ENCODE measurements around the gene ZNF124. TPM values are rescaled to one million over a fixed set of nuclear protein-coding genes. Genes with fewer than 3 reads are reported as not detected.

ZNF124 gene
- total and polyA plus RNA-seq, 2 experiments from 2014 or later: 23.2 to 43.9 TPM

DNA sequence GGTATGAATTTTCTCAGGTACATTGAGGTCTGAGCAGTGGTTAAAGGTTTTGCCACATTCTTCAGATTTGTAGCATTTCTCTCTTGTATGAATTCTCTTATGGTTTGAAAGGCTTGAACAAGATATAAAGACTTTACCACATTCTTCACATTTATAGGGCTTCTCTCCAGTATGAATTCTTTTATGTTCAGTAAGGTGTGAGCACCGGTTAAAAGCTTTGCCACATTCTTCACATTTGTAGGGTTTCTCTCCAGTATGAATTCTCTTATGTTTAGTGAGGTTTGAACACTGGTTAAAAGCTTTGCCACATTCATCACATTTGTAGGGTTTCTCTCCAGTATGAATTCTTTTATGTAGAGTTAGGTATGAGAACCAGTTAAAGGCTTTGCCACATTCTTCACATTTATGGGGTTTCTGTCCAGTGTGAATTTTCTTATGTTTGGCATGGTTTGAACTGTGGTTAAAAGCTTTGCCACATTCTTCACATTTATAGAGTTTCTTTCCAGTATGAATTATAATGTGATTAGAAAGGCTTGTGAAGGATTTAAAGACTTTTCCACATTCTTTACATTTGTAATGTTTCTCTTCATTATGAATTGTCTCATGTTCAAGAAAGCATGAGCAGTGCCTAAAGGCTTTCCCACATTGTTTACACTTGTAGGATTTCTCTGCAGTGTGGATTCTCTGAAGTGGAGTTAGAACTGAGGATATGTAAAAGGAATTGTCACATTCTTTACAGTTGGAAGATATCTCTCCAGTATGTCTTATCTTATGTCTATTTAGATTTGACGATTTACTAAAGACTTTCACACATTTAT is 18.4 kb upstream of the ZNF124 start:
- Mint-ChIP-seq H3K9me3 (peaks cover 59% of the 10 kb centered on the region), H3K4me3 (no peak overlapping the region), H3K36me3 (ENCODE audit: low read depth) (peaks cover 83% of the 10 kb centered on the region), H3K27ac (no peak overlapping the region), H3K27me3 (ENCODE audit: insufficient read depth, low read depth, poor library complexity) (no peaks in the 10 kb centered on the region), H3K4me1 (no peaks in the 10 kb centered on the region)
- Histone ChIP-seq H4K20me1 (replicated peaks; ENCODE audit: insufficient read depth) (no peaks in the 10 kb centered on the region), H3K27me3 (ENCODE audit: insufficient read depth) (no peaks in the 10 kb centered on the region), H3K27ac (ENCODE audit: low read depth) (no peak overlapping the region), H3K4me1 (ENCODE audit: insufficient read depth) (no peaks in the 10 kb centered on the region), H3F3A (replicated peaks; ENCODE audit: low read depth) (no peaks in the 10 kb centered on the region), H3K4me2 (no peak overlapping the region), H3K4me3 (no peak overlapping the region), H3K9me2 (ENCODE audit: insufficient read depth) (no peaks in the 10 kb centered on the region), H3K36me3 (ENCODE audit: insufficient read depth) (peaks cover 49% of the 10 kb centered on the region), H3K79me2 (replicated peaks; ENCODE audit: insufficient read depth) (no peaks in the 10 kb centered on the region), H2AFZ (no peak overlapping the region)
- no peak for TF ChIP-seq EZH2 (IDR thresholded peaks at IDR 0.05; ENCODE audit: low read depth, unreplicated experiment)
- TF ChIP-seq, protein P1, sequence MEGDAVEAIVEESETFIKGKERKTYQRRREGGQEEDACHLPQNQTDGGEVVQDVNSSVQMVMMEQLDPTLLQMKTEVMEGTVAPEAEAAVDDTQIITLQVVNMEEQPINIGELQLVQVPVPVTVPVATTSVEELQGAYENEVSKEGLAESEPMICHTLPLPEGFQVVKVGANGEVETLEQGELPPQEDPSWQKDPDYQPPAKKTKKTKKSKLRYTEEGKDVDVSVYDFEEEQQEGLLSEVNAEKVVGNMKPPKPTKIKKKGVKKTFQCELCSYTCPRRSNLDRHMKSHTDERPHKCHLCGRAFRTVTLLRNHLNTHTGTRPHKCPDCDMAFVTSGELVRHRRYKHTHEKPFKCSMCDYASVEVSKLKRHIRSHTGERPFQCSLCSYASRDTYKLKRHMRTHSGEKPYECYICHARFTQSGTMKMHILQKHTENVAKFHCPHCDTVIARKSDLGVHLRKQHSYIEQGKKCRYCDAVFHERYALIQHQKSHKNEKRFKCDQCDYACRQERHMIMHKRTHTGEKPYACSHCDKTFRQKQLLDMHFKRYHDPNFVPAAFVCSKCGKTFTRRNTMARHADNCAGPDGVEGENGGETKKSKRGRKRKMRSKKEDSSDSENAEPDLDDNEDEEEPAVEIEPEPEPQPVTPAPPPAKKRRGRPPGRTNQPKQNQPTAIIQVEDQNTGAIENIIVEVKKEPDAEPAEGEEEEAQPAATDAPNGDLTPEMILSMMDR (conservative IDR thresholded peaks at IDR 0.05; ENCODE audit: low read depth in 2 of 2): no peak
- TF ChIP-seq, protein P2, sequence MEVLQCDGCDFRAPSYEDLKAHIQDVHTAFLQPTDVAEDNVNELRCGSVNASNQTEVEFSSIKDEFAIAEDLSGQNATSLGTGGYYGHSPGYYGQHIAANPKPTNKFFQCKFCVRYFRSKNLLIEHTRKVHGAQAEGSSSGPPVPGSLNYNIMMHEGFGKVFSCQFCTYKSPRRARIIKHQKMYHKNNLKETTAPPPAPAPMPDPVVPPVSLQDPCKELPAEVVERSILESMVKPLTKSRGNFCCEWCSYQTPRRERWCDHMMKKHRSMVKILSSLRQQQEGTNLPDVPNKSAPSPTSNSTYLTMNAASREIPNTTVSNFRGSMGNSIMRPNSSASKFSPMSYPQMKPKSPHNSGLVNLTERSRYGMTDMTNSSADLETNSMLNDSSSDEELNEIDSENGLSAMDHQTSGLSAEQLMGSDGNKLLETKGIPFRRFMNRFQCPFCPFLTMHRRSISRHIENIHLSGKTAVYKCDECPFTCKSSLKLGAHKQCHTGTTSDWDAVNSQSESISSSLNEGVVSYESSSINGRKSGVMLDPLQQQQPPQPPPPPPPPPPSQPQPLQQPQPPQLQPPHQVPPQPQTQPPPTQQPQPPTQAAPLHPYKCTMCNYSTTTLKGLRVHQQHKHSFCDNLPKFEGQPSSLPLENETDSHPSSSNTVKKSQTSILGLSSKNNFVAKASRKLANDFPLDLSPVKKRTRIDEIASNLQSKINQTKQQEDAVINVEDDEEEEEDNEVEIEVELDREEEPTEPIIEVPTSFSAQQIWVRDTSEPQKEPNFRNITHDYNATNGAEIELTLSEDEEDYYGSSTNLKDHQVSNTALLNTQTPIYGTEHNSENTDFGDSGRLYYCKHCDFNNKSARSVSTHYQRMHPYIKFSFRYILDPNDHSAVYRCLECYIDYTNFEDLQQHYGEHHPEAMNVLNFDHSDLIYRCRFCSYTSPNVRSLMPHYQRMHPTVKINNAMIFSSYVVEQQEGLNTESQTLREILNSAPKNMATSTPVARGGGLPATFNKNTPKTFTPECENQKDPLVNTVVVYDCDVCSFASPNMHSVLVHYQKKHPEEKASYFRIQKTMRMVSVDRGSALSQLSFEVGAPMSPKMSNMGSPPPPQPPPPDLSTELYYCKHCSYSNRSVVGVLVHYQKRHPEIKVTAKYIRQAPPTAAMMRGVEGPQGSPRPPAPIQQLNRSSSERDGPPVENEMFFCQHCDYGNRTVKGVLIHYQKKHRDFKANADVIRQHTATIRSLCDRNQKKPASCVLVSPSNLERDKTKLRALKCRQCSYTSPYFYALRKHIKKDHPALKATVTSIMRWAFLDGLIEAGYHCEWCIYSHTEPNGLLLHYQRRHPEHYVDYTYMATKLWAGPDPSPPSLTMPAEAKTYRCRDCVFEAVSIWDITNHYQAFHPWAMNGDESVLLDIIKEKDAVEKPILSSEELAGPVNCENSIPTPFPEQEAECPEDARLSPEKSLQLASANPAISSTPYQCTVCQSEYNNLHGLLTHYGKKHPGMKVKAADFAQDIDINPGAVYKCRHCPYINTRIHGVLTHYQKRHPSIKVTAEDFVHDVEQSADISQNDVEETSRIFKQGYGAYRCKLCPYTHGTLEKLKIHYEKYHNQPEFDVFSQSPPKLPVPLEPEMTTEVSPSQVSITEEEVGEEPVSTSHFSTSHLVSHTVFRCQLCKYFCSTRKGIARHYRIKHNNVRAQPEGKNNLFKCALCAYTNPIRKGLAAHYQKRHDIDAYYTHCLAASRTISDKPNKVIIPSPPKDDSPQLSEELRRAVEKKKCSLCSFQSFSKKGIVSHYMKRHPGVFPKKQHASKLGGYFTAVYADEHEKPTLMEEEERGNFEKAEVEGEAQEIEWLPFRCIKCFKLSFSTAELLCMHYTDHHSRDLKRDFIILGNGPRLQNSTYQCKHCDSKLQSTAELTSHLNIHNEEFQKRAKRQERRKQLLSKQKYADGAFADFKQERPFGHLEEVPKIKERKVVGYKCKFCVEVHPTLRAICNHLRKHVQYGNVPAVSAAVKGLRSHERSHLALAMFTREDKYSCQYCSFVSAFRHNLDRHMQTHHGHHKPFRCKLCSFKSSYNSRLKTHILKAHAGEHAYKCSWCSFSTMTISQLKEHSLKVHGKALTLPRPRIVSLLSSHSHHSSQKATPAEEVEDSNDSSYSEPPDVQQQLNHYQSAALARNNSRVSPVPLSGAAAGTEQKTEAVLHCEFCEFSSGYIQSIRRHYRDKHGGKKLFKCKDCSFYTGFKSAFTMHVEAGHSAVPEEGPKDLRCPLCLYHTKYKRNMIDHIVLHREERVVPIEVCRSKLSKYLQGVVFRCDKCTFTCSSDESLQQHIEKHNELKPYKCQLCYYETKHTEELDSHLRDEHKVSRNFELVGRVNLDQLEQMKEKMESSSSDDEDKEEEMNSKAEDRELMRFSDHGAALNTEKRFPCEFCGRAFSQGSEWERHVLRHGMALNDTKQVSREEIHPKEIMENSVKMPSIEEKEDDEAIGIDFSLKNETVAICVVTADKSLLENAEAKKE (CRISPR knock-in tag; IDR thresholded peaks at IDR 0.05): no peak
- TF ChIP-seq STAT1 (IDR thresholded peaks at IDR 0.05; ENCODE audit: unreplicated experiment): no peak
- TF ChIP-seq NANOG (IDR thresholded peaks at IDR 0.05; ENCODE audit: borderline replicate concordance): no peak
- TF ChIP-seq ZNF331 (CRISPR knock-in tag; IDR thresholded peaks at IDR 0.05; ENCODE audit: low read depth): no peak
- TF ChIP-seq EZH2phosphoT487 (IDR thresholded peaks at IDR 0.05; ENCODE audit: unreplicated experiment): no peak
- no peak for TF ChIP-seq ZNF114 (CRISPR knock-in tag; IDR thresholded peaks at IDR 0.05)
- no peak for TF ChIP-seq CREB1 (CRISPR knock-in tag; IDR thresholded peaks at IDR 0.05; ENCODE audit: low read depth)
- TF ChIP-seq, protein P3, sequence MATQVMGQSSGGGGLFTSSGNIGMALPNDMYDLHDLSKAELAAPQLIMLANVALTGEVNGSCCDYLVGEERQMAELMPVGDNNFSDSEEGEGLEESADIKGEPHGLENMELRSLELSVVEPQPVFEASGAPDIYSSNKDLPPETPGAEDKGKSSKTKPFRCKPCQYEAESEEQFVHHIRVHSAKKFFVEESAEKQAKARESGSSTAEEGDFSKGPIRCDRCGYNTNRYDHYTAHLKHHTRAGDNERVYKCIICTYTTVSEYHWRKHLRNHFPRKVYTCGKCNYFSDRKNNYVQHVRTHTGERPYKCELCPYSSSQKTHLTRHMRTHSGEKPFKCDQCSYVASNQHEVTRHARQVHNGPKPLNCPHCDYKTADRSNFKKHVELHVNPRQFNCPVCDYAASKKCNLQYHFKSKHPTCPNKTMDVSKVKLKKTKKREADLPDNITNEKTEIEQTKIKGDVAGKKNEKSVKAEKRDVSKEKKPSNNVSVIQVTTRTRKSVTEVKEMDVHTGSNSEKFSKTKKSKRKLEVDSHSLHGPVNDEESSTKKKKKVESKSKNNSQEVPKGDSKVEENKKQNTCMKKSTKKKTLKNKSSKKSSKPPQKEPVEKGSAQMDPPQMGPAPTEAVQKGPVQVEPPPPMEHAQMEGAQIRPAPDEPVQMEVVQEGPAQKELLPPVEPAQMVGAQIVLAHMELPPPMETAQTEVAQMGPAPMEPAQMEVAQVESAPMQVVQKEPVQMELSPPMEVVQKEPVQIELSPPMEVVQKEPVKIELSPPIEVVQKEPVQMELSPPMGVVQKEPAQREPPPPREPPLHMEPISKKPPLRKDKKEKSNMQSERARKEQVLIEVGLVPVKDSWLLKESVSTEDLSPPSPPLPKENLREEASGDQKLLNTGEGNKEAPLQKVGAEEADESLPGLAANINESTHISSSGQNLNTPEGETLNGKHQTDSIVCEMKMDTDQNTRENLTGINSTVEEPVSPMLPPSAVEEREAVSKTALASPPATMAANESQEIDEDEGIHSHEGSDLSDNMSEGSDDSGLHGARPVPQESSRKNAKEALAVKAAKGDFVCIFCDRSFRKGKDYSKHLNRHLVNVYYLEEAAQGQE (IDR thresholded peaks at IDR 0.05; ENCODE audit: unreplicated experiment): no peak
- TF ChIP-seq, protein P4, sequence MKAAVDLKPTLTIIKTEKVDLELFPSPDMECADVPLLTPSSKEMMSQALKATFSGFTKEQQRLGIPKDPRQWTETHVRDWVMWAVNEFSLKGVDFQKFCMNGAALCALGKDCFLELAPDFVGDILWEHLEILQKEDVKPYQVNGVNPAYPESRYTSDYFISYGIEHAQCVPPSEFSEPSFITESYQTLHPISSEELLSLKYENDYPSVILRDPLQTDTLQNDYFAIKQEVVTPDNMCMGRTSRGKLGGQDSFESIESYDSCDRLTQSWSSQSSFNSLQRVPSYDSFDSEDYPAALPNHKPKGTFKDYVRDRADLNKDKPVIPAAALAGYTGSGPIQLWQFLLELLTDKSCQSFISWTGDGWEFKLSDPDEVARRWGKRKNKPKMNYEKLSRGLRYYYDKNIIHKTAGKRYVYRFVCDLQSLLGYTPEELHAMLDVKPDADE (IDR thresholded peaks at IDR 0.05): no peak
- TF ChIP-seq POLR2AphosphoS5 (IDR thresholded peaks at IDR 0.05; ENCODE audit: low read depth): no peak
- no peak for TF ChIP-seq JUNB (IDR thresholded peaks at IDR 0.05; ENCODE audit: unreplicated experiment)
- ATAC-seq (no peak), DNase-seq (ENCODE audit: low spot score) (no peak)

Data from GM23338 (cell line).